GM10248 (cell line): ENCODE data around the gene WDR27.

Source experiments
- CTCF ChIA-PET: fragments of 300-600 bp; sonication (Branson Sonifier 250); formaldehyde crosslinking; extraction: SDS; loops from one replicate; lab custom pipeline; 2021; ENCODE audit warnings: antibody characterized with exemption; lab: Yijun Ruan, JAX
- POLR2A ChIA-PET: fragments of 350-650 bp; sonication (Branson Sonifier 250); formaldehyde crosslinking; extraction: SDS; loops from one replicate; lab custom pipeline; 2020; ENCODE audit warnings: antibody characterized with exemption; lab: Yijun Ruan, JAX
- DNase-seq: peaks from one replicate; pipeline ENCODE4 v3.0.0; 2012; ENCODE audit errors: extremely low spot score
- CTCF ChIP-seq: IDR thresholded peaks from 2 replicates; pipeline ENCODE4 v1.5.1; 2012; ENCODE audit warnings: mild to moderate bottlenecking, low read depth; ENCODE audit errors: extremely low read depth, missing control alignments, control extremely low read depth

WDR27 gene

GRCh38 chr6:169635345-169635744, 66.5 kb downstream of the WDR27 start:
- DNase-seq, result no peak
- POLR2A ChIA-PET, result no interaction called here
- CTCF ChIA-PET, result no interaction called here
- TF ChIP-seq CTCF, result no peak

GRCh38 chr6:169632841-169633240, 69.0 kb downstream of the WDR27 start:
- DNase-seq, result no peak
- no peak for TF ChIP-seq CTCF
- ChIA-PET CTCF (interaction anchor here (1.3 to 2.6 kb wide), 2 partner anchors 9 to 15 kb away, joined by 3 to 7 read pairs; no protein-coding TSS in a partner anchor), POLR2A (no interaction called here)

GRCh38 chr6:169629256-169629655, 72.6 kb downstream of the WDR27 start:
- no peak for DNase-seq
- POLR2A ChIA-PET, result no interaction called here
- TF ChIP-seq CTCF, result no peak
- CTCF ChIA-PET, result no interaction called here

- TF ChIP-seq CTCF, result no peak
- ChIA-PET POLR2A (no interaction called here), CTCF (interaction anchor here (0.8 kb wide), 1 partner anchor 10 kb away, joined by 3 read pairs; no protein-coding TSS in a partner anchor)
- DNase-seq, result no peak
These were observed 73.9 kb downstream of the WDR27 start for GRCh38 chr6:169627736-169628607.

GRCh38 chr6:169626649-169627048, 75.2 kb downstream of the WDR27 start:
- CTCF ChIA-PET, result no interaction called here
- POLR2A ChIA-PET, result no interaction called here
- TF ChIP-seq CTCF, result no peak
- DNase-seq, result no peak

- DNase-seq, result no peak
- no peak for TF ChIP-seq CTCF
- POLR2A ChIA-PET, result no interaction called here
- CTCF ChIA-PET, result no interaction called here
These were observed 75.7 kb downstream of the WDR27 start for GRCh38 chr6:169626169-169626568.
